ENCODE results near the gene ADAT3.

Gene ADAT3

GRCh38 chr19:1961000-1961883, 56.0 kb downstream of the ADAT3 start:
- no peak overlapping the region for H3K4me3 ChIP-seq (ENCODE audit: low read depth, low read length)
- no peaks in the 10 kb centered on the region for H3K4me1 ChIP-seq (ENCODE audit: control insufficient read depth, insufficient read depth, low read length)
- H3K9ac ChIP-seq (ENCODE audit: low read depth, low read length) = no peak overlapping the region
- H3K36me3 ChIP-seq (ENCODE audit: control insufficient read depth, insufficient read depth, low read length) = no peaks in the 10 kb centered on the region
- no peaks in the 10 kb centered on the region for H3K27me3 ChIP-seq (ENCODE audit: control insufficient read depth, insufficient read depth, low read length)
- H3K9me3 ChIP-seq (ENCODE audit: control insufficient read depth, insufficient read depth, low read length) = no peaks in the 10 kb centered on the region

GRCh38 chr19:1962674-1963073, 57.5 kb downstream of the ADAT3 start:
- no peaks in the 10 kb centered on the region for H3K4me1 ChIP-seq (ENCODE audit: control insufficient read depth, insufficient read depth, low read length)
- H3K4me3 ChIP-seq (ENCODE audit: low read depth, low read length) = no peak overlapping the region
- H3K27me3 ChIP-seq (ENCODE audit: control insufficient read depth, insufficient read depth, low read length) = no peaks in the 10 kb centered on the region
- no peaks in the 10 kb centered on the region for H3K9me3 ChIP-seq (ENCODE audit: control insufficient read depth, insufficient read depth, low read length)
- no peak overlapping the region for H3K9ac ChIP-seq (ENCODE audit: low read depth, low read length)
- H3K36me3 ChIP-seq (ENCODE audit: control insufficient read depth, insufficient read depth, low read length) = no peaks in the 10 kb centered on the region

All from iPS-15b (cell line).